ENCODE results near the gene CLDN16.

CLDN16 gene

GRCh38 chr3:190378240-190378891, 9.6 kb upstream of the CLDN16 start:
- no peak for DNase-seq (ENCODE audit: low read depth in 2 of 2, low spot score in 1 of 2)

- DNase-seq (ENCODE audit: low read depth in 2 of 2, low spot score in 1 of 2), result no peak
Measured at GRCh38 chr3:190380184-190380583, 7.8 kb upstream of the CLDN16 start.

GRCh38 chr3:190381441-190381840, 6.5 kb upstream of the CLDN16 start:
- no peak for DNase-seq (ENCODE audit: low read depth in 2 of 2, low spot score in 1 of 2)

- no peak for DNase-seq (ENCODE audit: low read depth in 2 of 2, low spot score in 1 of 2)
Measured at GRCh38 chr3:190382082-190382481, 5.9 kb upstream of the CLDN16 start.

- DNase-seq (ENCODE audit: low read depth in 2 of 2, low spot score in 1 of 2), result no peak
Measured at GRCh38 chr3:190384309-190384756, 3.6 kb upstream of the CLDN16 start.

GRCh38 chr3:190385731-190386688, 2.0 kb upstream of the CLDN16 start:
- no peak for DNase-seq (ENCODE audit: low read depth in 2 of 2, low spot score in 1 of 2)

GRCh38 chr3:190388703-190389102, 740 bp downstream of the CLDN16 start:
- no peak for DNase-seq (ENCODE audit: low read depth in 2 of 2, low spot score in 1 of 2)

- no peak for DNase-seq (ENCODE audit: low read depth in 2 of 2, low spot score in 1 of 2)
Measured at GRCh38 chr3:190396001-190396400, 8.0 kb downstream of the CLDN16 start.

GRCh38 chr3:190397889-190398288, 9.9 kb downstream of the CLDN16 start:
- no peak for DNase-seq (ENCODE audit: low read depth in 2 of 2, low spot score in 1 of 2)

GRCh38 chr3:190399677-190400076, 11.7 kb downstream of the CLDN16 start:
- DNase-seq (ENCODE audit: low read depth in 2 of 2, low spot score in 1 of 2), result no peak

- no peak for DNase-seq (ENCODE audit: low read depth in 2 of 2, low spot score in 1 of 2)
Measured at GRCh38 chr3:190401963-190402362, 14.0 kb downstream of the CLDN16 start.

- DNase-seq (ENCODE audit: low read depth in 2 of 2, low spot score in 1 of 2), result no peak
Measured at GRCh38 chr3:190404715-190405114, 16.8 kb downstream of the CLDN16 start.

- DNase-seq (ENCODE audit: low read depth in 2 of 2, low spot score in 1 of 2), result no peak
Measured at GRCh38 chr3:190414297-190414696, 26.3 kb downstream of the CLDN16 start.

GRCh38 chr3:190424108-190424477, 36.1 kb downstream of the CLDN16 start:
- no peak for DNase-seq (ENCODE audit: low read depth in 2 of 2, low spot score in 1 of 2)

GRCh38 chr3:190424478-190425439, 36.8 kb downstream of the CLDN16 start:
- DNase-seq (ENCODE audit: low read depth in 2 of 2, low spot score in 1 of 2), result no peak

- no peak for DNase-seq (ENCODE audit: low read depth in 2 of 2, low spot score in 1 of 2)
Measured at GRCh38 chr3:190425833-190426232, 37.9 kb downstream of the CLDN16 start.

- no peak for DNase-seq (ENCODE audit: low read depth in 2 of 2, low spot score in 1 of 2)
Measured at GRCh38 chr3:190426806-190427507, 39.0 kb downstream of the CLDN16 start.

- DNase-seq (ENCODE audit: low read depth in 2 of 2, low spot score in 1 of 2), result no peak
Measured at GRCh38 chr3:190429681-190430080, 41.7 kb downstream of the CLDN16 start.

GRCh38 chr3:190430906-190431305, 42.9 kb downstream of the CLDN16 start:
- DNase-seq (ENCODE audit: low read depth in 2 of 2, low spot score in 1 of 2), result no peak

GRCh38 chr3:190432216-190432615, 44.3 kb downstream of the CLDN16 start:
- DNase-seq (ENCODE audit: low read depth in 2 of 2, low spot score in 1 of 2), result no peak

GRCh38 chr3:190433626-190434025, 45.7 kb downstream of the CLDN16 start:
- DNase-seq (ENCODE audit: low read depth in 2 of 2, low spot score in 1 of 2), result no peak

Measured in stimulated activated CD8-positive, alpha-beta memory T cell treated with anti-CD3 and anti-CD28 coated beads, Interleukin-4, amount 100 ng/mL, for 1 hour (primary cell).